ENCODE results near the gene SPAAR. TPM values are rescaled to one million over a fixed set of nuclear protein-coding genes. Genes with fewer than 3 reads are reported as not detected.
A peak's percentile ranks its signal among the peaks of the same experiment; 100 is the strongest.

Gene SPAAR
- total and polyA plus RNA-seq, 9 of the 15 experiments (the other 6 are each of a cell fraction or from before 2014, with no cell fraction given): not detected

DNA sequence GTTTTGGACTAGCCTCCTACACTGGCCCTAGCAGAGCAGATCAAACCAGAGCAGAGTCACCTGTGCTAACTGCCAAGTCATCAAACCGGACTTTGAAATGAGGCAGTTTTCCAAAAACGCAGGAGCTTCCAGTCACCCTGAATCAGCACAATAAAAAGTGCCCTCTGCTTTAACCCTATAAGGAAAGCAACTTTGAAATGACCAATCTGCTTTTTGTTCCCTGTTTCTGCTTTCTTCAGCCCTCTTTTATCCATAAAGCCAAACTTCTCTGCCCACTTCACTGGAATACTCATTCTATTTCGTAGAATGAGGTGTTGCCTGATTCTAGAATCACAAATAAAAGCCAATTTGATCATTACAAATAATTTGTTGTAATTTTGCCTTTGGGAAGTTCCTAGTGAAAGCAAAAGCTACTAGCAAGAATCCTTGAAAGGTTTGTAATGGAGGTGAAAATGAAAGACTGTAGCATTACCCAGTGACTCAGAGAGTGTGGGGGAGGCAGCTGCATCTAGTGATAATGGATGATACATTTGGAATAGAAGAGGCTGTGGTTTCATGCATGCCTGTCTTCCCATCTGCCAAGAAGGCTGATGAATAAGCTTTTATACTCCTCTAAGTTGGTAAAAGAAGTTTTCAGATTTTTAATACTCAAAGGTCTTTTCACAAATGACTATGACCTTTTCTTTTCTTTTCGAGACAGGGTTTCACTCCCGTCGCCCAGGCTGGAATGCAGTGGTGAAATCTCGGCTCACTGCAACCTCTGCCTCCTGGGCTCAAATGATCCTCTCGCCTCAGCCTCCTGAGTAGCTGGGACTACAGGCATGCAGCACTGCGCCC lies 14.9 kb downstream of the SPAAR start (continued):
- TF ChIP-seq, protein P1, sequence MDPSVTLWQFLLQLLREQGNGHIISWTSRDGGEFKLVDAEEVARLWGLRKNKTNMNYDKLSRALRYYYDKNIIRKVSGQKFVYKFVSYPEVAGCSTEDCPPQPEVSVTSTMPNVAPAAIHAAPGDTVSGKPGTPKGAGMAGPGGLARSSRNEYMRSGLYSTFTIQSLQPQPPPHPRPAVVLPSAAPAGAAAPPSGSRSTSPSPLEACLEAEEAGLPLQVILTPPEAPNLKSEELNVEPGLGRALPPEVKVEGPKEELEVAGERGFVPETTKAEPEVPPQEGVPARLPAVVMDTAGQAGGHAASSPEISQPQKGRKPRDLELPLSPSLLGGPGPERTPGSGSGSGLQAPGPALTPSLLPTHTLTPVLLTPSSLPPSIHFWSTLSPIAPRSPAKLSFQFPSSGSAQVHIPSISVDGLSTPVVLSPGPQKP (CRISPR knock-in tag; IDR thresholded peaks at IDR 0.05): no peak
- TF ChIP-seq, protein P2, sequence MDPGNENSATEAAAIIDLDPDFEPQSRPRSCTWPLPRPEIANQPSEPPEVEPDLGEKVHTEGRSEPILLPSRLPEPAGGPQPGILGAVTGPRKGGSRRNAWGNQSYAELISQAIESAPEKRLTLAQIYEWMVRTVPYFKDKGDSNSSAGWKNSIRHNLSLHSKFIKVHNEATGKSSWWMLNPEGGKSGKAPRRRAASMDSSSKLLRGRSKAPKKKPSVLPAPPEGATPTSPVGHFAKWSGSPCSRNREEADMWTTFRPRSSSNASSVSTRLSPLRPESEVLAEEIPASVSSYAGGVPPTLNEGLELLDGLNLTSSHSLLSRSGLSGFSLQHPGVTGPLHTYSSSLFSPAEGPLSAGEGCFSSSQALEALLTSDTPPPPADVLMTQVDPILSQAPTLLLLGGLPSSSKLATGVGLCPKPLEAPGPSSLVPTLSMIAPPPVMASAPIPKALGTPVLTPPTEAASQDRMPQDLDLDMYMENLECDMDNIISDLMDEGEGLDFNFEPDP (CRISPR knock-in tag; IDR thresholded peaks at IDR 0.05): no peak
- TF ChIP-seq, protein P3, sequence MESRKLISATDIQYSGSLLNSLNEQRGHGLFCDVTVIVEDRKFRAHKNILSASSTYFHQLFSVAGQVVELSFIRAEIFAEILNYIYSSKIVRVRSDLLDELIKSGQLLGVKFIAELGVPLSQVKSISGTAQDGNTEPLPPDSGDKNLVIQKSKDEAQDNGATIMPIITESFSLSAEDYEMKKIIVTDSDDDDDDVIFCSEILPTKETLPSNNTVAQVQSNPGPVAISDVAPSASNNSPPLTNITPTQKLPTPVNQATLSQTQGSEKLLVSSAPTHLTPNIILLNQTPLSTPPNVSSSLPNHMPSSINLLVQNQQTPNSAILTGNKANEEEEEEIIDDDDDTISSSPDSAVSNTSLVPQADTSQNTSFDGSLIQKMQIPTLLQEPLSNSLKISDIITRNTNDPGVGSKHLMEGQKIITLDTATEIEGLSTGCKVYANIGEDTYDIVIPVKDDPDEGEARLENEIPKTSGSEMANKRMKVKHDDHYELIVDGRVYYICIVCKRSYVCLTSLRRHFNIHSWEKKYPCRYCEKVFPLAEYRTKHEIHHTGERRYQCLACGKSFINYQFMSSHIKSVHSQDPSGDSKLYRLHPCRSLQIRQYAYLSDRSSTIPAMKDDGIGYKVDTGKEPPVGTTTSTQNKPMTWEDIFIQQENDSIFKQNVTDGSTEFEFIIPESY (CRISPR knock-in tag; IDR thresholded peaks at IDR 0.05): no peak
- TF ChIP-seq TEAD2 (tag; IDR thresholded peaks at IDR 0.05) (0 out of 2 replicates have a peak, but pooled peaks have one; percentile 34), ZFX (CRISPR knock-in tag; IDR thresholded peaks at IDR 0.05) (no peak), WHSC1 (IDR thresholded peaks at IDR 0.05; ENCODE audit: low read length) (no peak), BRD9 (IDR thresholded peaks at IDR 0.05; ENCODE audit: low read depth, partially characterized antibody) (peak; percentile 73), ZBTB17 (CRISPR knock-in tag; IDR thresholded peaks at IDR 0.05) (no peak), HNRNPH1 (optimal IDR thresholded peaks at IDR 0.05; ENCODE audit: low read depth, low read length) (no peak), SRF (CRISPR knock-in tag; IDR thresholded peaks at IDR 0.05) (peak; percentile 22 to 95; a peak in 2 of 4 replicates), PHTF2 (CRISPR knock-in tag; IDR thresholded peaks at IDR 0.05) (no peak)
- TF ChIP-seq, protein P4, sequence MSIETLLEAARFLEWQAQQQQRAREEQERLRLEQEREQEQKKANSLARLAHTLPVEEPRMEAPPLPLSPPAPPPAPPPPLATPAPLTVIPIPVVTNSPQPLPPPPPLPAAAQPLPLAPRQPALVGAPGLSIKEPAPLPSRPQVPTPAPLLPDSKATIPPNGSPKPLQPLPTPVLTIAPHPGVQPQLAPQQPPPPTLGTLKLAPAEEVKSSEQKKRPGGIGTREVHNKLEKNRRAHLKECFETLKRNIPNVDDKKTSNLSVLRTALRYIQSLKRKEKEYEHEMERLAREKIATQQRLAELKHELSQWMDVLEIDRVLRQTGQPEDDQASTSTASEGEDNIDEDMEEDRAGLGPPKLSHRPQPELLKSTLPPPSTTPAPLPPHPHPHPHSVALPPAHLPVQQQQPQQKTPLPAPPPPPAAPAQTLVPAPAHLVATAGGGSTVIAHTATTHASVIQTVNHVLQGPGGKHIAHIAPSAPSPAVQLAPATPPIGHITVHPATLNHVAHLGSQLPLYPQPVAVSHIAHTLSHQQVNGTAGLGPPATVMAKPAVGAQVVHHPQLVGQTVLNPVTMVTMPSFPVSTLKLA (conservative IDR thresholded peaks at IDR 0.05): peak in 1 of 2 experiments; percentile 29; a peak in 2 of 4 replicates
- TF ChIP-seq, protein P5, sequence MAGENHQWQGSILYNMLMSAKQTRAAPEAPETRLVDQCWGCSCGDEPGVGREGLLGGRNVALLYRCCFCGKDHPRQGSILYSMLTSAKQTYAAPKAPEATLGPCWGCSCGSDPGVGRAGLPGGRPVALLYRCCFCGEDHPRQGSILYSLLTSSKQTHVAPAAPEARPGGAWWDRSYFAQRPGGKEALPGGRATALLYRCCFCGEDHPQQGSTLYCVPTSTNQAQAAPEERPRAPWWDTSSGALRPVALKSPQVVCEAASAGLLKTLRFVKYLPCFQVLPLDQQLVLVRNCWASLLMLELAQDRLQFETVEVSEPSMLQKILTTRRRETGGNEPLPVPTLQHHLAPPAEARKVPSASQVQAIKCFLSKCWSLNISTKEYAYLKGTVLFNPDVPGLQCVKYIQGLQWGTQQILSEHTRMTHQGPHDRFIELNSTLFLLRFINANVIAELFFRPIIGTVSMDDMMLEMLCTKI (IDR thresholded peaks at IDR 0.05; ENCODE audit: partially characterized antibody): no peak
- TF ChIP-seq, protein P6, sequence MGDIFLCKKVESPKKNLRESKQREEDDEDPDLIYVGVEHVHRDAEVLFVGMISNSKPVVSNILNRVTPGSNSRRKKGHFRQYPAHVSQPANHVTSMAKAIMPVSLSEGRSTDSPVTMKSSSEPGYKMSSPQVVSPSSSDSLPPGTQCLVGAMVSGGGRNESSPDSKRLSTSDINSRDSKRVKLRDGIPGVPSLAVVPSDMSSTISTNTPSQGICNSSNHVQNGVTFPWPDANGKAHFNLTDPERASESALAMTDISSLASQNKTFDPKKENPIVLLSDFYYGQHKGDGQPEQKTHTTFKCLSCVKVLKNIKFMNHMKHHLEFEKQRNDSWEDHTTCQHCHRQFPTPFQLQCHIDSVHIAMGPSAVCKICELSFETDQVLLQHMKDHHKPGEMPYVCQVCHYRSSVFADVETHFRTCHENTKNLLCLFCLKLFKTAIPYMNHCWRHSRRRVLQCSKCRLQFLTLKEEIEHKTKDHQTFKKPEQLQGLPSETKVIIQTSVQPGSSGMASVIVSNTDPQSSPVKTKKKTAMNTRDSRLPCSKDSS (IDR thresholded peaks at IDR 0.05; ENCODE audit: low read depth, partially characterized antibody): no peak

Data from K562 (cell line).